Measurements from ENCODE around the gene DBH.

DNA sequence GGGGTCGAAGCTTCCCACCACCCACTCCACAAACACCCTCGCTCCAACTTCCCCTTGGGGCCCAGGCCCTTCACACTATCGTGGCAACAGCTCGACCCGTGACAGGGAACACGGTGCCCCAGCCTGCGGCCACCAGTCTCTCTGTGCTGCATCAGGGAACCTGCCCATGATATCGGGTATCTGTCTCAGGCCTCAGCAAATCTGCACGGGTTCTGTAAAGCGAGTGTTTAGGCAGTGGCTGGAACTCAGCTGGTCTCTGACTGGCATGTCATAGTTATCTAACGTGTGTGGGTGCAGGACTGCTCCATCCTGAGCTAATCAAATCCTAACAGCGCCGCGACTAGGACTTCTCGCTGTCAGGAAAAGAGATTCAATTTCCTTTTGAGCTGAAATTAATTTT, 42.9 kb downstream of the DBH start:
- TF ChIP-seq, protein P1, sequence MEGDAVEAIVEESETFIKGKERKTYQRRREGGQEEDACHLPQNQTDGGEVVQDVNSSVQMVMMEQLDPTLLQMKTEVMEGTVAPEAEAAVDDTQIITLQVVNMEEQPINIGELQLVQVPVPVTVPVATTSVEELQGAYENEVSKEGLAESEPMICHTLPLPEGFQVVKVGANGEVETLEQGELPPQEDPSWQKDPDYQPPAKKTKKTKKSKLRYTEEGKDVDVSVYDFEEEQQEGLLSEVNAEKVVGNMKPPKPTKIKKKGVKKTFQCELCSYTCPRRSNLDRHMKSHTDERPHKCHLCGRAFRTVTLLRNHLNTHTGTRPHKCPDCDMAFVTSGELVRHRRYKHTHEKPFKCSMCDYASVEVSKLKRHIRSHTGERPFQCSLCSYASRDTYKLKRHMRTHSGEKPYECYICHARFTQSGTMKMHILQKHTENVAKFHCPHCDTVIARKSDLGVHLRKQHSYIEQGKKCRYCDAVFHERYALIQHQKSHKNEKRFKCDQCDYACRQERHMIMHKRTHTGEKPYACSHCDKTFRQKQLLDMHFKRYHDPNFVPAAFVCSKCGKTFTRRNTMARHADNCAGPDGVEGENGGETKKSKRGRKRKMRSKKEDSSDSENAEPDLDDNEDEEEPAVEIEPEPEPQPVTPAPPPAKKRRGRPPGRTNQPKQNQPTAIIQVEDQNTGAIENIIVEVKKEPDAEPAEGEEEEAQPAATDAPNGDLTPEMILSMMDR (IDR thresholded peaks at IDR 0.05; ENCODE audit: borderline replicate concordance, extremely low read depth, low read length, poor library complexity, severe bottlenecking) = no peak
- no peak for TF ChIP-seq EZH2 (IDR thresholded peaks at IDR 0.05; ENCODE audit: borderline replicate concordance, low read depth, low read length, severe bottlenecking)

Data from DND-41 (cell line).